HepG2 (cell line): ENCODE data around the gene KDM2B. TPM values are rescaled to one million over a fixed set of nuclear protein-coding genes. Genes with fewer than 3 reads are reported as not detected.

Experiments
- KLF13 ChIP-seq: sonication (generic); formaldehyde crosslinking; IDR thresholded peaks from 2 replicates; pipeline ENCODE4 v1.4.0; 2020; ENCODE audit warnings: mild to moderate bottlenecking, missing genetic modification reagents
- MAFK ChIP-seq, 2 experiments: IDR thresholded peaks in 1 of 2; conservative IDR thresholded peaks in 1 of 2; 2 replicates each; pipeline ENCODE4 v1.6.1; 2011; ENCODE audit warnings: improper control_type of control experiment in 2 of 2, low read length in 2 of 2
- NFIB ChIP-seq: sonication (generic); formaldehyde crosslinking; IDR thresholded peaks from 2 replicates; pipeline ENCODE4 v1.9.0; 2021; ENCODE audit warnings: missing genetic modification reagents, mild to moderate bottlenecking, borderline replicate concordance
- POLR2AphosphoS5 ChIP-seq: IDR thresholded peaks from 2 replicates; pipeline ENCODE4 v1.6.1; 2012; ENCODE audit warnings: low read depth, low read length
- POLR2G ChIP-seq: fragments of 200-400 bp; formaldehyde crosslinking; IDR thresholded peaks from 2 replicates; pipeline ENCODE4 v1.6.1; 2018; ENCODE audit warnings: mild to moderate bottlenecking, low read depth, low read length, moderate library complexity
- SALL1 ChIP-seq: sonication (generic); formaldehyde crosslinking; IDR thresholded peaks from 2 replicates; pipeline ENCODE4 v1.8.0; 2022; ENCODE audit warnings: mild to moderate bottlenecking, missing genetic modification reagents
- SATB2 ChIP-seq: sonication (generic); formaldehyde crosslinking; IDR thresholded peaks from 2 replicates; pipeline ENCODE4 v1.5.0; 2020; ENCODE audit warnings: missing genetic modification reagents
- ZNF367 ChIP-seq: sonication (generic); formaldehyde crosslinking; IDR thresholded peaks from 2 replicates; pipeline ENCODE4 v1.4.0; 2020; ENCODE audit warnings: missing genetic modification reagents, borderline replicate concordance
- ZNF451 ChIP-seq: sonication (generic); formaldehyde crosslinking; IDR thresholded peaks from 2 replicates; pipeline ENCODE4 v1.5.0; 2020; ENCODE audit warnings: mild to moderate bottlenecking, missing genetic modification reagents
- ZNF766 ChIP-seq: sonication (generic); formaldehyde crosslinking; IDR thresholded peaks from 2 replicates; pipeline ENCODE4 v1.5.0; 2020; ENCODE audit warnings: missing genetic modification reagents, borderline replicate concordance
- polyA plus RNA-seq, 8 experiments: library from polyadenylated mRNA; depleted of rRNA in 3 of 8; stranded (reverse) in 7 of 8; unstranded in 1 of 8; fragments of >200 nt; fragmentation: Illumina TruSeq in 4 of 8; extraction: Trizol in 4 of 8; gene quantifications; 2 replicates each; pipeline versions ENCODE4 v1.2.1 to v1.2.3, GENCODE V29; 2011 to 2016; ENCODE audit warnings: low read depth in 4 of 8, missing spikeins in 1 of 8, mixed read lengths in 1 of 8; ENCODE audit not compliant: insufficient read depth in 1 of 8
- total RNA-seq, 5 experiments: library from RNA; depleted of rRNA; stranded (reverse); fragments of >200 nt; fragmentation: Illumina TruSeq; extraction: Trizol; gene quantifications; 2 replicates each; pipeline ENCODE4 v1.2.3, GENCODE V29; 2016; ENCODE audit warnings: low read depth in 1 of 5
- TF ChIP-seq, protein P1 (sequence below): sonication (generic); formaldehyde crosslinking; IDR thresholded peaks from 2 replicates; pipeline ENCODE4 v1.5.0; 2020; ENCODE audit warnings: mild to moderate bottlenecking, missing genetic modification reagents
- TF ChIP-seq, protein P2 (sequence below): sonication (generic); formaldehyde crosslinking; IDR thresholded peaks from 2 replicates; pipeline ENCODE4 v1.4.0; 2020; ENCODE audit warnings: mild to moderate bottlenecking, missing genetic modification reagents
- TF ChIP-seq, protein P3 (sequence below): sonication (generic); formaldehyde crosslinking; IDR thresholded peaks from 2 replicates; pipeline ENCODE4 v1.4.0; 2020; ENCODE audit warnings: missing genetic modification reagents
- TF ChIP-seq, protein P4 (sequence below): sonication (generic); formaldehyde crosslinking; IDR thresholded peaks from 2 replicates; pipeline ENCODE4 v1.4.0; 2020; ENCODE audit warnings: mild to moderate bottlenecking, missing genetic modification reagents
- TF ChIP-seq, protein P5 (sequence below): sonication (generic); formaldehyde crosslinking; IDR thresholded peaks from 2 replicates; pipeline ENCODE4 v1.4.0; 2020; ENCODE audit warnings: missing genetic modification reagents, borderline replicate concordance
- TF ChIP-seq, protein P6 (sequence below): sonication (generic); formaldehyde crosslinking; IDR thresholded peaks from 2 replicates; pipeline ENCODE4 v1.5.1; 2020; ENCODE audit warnings: missing genetic modification reagents, mild to moderate bottlenecking, borderline replicate concordance
- TF ChIP-seq, protein P7 (sequence below): sonication (generic); formaldehyde crosslinking; conservative IDR thresholded peaks from 2 replicates; pipeline ENCODE4 v1.8.0; 2022; ENCODE audit warnings: missing genetic modification reagents

KDM2B gene
- total and polyA plus RNA-seq, 2 of the 13 experiments (the other 11 are each of a cell fraction or from before 2014, with no cell fraction given), result 17.5 to 26.1 TPM

DNA sequence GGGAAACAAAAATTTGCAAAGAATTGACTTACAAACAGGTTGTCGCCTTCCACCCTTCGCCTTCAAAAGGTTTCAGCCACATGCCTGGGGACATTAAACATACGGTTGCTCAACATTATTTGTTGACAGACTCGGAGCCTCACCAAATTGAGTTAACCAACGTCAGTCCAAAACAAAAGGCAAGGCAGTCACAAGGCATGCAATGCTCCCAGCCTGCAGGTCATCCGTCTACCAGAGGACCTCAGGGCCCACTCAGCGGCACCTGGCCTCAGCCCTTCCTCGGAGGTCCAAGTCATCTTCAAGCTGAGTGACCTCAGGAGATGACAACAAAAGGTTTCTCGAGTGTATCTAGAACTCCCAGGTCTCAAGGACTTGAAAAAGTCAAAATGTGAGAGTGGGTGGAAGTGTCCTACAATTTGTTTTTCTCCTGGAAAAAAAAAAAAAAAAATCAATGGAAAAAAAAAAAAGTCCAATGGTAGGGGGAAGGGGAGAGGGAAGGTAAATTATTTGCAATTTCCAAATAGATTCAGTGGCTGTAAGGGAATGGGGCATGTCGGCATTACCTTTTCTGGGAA lies 64.3 kb downstream of the KDM2B start (continued):
- TF ChIP-seq, protein P1, sequence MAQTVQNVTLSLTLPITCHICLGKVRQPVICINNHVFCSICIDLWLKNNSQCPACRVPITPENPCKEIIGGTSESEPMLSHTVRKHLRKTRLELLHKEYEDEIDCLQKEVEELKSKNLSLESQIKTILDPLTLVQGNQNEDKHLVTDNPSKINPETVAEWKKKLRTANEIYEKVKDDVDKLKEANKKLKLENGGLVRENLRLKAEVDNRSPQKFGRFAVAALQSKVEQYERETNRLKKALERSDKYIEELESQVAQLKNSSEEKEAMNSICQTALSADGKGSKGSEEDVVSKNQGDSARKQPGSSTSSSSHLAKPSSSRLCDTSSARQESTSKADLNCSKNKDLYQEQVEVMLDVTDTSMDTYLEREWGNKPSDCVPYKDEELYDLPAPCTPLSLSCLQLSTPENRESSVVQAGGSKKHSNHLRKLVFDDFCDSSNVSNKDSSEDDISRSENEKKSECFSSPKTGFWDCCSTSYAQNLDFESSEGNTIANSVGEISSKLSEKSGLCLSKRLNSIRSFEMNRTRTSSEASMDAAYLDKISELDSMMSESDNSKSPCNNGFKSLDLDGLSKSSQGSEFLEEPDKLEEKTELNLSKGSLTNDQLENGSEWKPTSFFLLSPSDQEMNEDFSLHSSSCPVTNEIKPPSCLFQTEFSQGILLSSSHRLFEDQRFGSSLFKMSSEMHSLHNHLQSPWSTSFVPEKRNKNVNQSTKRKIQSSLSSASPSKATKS (CRISPR knock-in tag), result no peak
- peak; percentile 92 for TF ChIP-seq SALL1 (CRISPR knock-in tag)
- no peak for TF ChIP-seq KLF13 (CRISPR knock-in tag)
- no peak for TF ChIP-seq POLR2AphosphoS5
- TF ChIP-seq, protein P2, sequence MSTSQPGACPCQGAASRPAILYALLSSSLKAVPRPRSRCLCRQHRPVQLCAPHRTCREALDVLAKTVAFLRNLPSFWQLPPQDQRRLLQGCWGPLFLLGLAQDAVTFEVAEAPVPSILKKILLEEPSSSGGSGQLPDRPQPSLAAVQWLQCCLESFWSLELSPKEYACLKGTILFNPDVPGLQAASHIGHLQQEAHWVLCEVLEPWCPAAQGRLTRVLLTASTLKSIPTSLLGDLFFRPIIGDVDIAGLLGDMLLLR (CRISPR knock-in tag), result no peak
- no peak for TF ChIP-seq MAFK (conservative IDR thresholded peaks at IDR 0.05 in 1 of 2, IDR thresholded peaks at IDR 0.05 in 1 of 2; ENCODE audit: low read length in 2 of 2)
- TF ChIP-seq ZNF451 (CRISPR knock-in tag), result no peak
- TF ChIP-seq, protein P3, sequence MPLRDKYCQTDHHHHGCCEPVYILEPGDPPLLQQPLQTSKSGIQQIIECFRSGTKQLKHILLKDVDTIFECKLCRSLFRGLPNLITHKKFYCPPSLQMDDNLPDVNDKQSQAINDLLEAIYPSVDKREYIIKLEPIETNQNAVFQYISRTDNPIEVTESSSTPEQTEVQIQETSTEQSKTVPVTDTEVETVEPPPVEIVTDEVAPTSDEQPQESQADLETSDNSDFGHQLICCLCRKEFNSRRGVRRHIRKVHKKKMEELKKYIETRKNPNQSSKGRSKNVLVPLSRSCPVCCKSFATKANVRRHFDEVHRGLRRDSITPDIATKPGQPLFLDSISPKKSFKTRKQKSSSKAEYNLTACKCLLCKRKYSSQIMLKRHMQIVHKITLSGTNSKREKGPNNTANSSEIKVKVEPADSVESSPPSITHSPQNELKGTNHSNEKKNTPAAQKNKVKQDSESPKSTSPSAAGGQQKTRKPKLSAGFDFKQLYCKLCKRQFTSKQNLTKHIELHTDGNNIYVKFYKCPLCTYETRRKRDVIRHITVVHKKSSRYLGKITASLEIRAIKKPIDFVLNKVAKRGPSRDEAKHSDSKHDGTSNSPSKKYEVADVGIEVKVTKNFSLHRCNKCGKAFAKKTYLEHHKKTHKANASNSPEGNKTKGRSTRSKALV (CRISPR knock-in tag), result peak; percentile 97
- TF ChIP-seq, protein P4, sequence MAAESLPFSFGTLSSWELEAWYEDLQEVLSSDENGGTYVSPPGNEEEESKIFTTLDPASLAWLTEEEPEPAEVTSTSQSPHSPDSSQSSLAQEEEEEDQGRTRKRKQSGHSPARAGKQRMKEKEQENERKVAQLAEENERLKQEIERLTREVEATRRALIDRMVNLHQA, result no peak
- TF ChIP-seq NFIB (CRISPR knock-in tag), result no peak
- TF ChIP-seq, protein P5, sequence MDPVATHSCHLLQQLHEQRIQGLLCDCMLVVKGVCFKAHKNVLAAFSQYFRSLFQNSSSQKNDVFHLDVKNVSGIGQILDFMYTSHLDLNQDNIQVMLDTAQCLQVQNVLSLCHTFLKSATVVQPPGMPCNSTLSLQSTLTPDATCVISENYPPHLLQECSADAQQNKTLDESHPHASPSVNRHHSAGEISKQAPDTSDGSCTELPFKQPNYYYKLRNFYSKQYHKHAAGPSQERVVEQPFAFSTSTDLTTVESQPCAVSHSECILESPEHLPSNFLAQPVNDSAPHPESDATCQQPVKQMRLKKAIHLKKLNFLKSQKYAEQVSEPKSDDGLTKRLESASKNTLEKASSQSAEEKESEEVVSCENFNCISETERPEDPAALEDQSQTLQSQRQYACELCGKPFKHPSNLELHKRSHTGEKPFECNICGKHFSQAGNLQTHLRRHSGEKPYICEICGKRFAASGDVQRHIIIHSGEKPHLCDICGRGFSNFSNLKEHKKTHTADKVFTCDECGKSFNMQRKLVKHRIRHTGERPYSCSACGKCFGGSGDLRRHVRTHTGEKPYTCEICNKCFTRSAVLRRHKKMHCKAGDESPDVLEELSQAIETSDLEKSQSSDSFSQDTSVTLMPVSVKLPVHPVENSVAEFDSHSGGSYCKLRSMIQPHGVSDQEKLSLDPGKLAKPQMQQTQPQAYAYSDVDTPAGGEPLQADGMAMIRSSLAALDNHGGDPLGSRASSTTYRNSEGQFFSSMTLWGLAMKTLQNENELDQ (CRISPR knock-in tag), result no peak
- peak; percentile 96; the same call in 1 of the 2 replicates for TF ChIP-seq SATB2 (CRISPR knock-in tag)
- TF ChIP-seq, protein P6, sequence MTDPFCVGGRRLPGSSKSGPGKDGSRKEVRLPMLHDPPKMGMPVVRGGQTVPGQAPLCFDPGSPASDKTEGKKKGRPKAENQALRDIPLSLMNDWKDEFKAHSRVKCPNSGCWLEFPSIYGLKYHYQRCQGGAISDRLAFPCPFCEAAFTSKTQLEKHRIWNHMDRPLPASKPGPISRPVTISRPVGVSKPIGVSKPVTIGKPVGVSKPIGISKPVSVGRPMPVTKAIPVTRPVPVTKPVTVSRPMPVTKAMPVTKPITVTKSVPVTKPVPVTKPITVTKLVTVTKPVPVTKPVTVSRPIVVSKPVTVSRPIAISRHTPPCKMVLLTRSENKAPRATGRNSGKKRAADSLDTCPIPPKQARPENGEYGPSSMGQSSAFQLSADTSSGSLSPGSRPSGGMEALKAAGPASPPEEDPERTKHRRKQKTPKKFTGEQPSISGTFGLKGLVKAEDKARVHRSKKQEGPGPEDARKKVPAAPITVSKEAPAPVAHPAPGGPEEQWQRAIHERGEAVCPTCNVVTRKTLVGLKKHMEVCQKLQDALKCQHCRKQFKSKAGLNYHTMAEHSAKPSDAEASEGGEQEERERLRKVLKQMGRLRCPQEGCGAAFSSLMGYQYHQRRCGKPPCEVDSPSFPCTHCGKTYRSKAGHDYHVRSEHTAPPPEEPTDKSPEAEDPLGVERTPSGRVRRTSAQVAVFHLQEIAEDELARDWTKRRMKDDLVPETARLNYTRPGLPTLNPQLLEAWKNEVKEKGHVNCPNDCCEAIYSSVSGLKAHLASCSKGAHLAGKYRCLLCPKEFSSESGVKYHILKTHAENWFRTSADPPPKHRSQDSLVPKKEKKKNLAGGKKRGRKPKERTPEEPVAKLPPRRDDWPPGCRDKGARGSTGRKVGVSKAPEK (CRISPR knock-in tag), result no peak
- TF ChIP-seq ZNF766 (CRISPR knock-in tag), result peak; percentile 96
- TF ChIP-seq, protein P7, sequence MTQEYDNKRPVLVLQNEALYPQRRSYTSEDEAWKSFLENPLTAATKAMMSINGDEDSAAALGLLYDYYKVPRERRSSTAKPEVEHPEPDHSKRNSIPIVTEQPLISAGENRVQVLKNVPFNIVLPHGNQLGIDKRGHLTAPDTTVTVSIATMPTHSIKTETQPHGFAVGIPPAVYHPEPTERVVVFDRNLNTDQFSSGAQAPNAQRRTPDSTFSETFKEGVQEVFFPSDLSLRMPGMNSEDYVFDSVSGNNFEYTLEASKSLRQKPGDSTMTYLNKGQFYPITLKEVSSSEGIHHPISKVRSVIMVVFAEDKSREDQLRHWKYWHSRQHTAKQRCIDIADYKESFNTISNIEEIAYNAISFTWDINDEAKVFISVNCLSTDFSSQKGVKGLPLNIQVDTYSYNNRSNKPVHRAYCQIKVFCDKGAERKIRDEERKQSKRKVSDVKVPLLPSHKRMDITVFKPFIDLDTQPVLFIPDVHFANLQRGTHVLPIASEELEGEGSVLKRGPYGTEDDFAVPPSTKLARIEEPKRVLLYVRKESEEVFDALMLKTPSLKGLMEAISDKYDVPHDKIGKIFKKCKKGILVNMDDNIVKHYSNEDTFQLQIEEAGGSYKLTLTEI (CRISPR knock-in tag), result no peak
- TF ChIP-seq ZNF367 (CRISPR knock-in tag), result no peak
- no peak for TF ChIP-seq POLR2G
